ENCODE measurements around the gene TMEM37.

Gene TMEM37

DNA sequence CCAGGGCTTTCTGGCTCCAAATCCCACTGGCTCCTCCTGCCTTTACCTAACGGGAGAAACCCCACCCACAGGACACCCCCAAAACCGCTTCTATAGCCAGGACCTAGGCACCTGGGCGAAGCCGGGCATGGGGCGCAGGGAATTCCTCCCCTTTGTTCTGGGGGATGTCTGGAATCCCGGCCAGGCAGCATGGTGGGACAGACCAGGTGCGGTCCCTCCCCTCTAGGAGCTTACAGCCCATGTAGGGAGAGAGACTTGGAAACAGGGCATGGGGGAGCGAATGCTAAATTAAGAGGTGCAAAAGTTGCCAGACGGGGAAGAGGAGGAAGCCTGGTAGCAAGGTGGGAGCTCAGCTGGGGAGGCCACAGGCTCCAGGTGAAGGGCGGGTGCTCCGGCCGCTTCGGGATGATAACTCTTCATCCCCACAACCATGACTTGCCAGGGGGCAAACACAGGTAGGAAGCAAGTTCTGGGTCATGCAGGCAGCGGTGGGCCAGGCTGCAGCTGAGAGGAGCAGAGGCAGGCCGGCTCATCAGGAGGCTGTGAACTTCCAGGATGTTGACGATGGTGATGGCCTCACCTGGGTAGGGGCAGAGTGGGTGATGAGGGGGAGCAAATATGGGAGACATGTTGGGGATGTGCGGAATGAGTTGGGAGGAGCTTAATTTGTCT lies 1.3 kb downstream of the TMEM37 start:
- TF ChIP-seq, protein P1, sequence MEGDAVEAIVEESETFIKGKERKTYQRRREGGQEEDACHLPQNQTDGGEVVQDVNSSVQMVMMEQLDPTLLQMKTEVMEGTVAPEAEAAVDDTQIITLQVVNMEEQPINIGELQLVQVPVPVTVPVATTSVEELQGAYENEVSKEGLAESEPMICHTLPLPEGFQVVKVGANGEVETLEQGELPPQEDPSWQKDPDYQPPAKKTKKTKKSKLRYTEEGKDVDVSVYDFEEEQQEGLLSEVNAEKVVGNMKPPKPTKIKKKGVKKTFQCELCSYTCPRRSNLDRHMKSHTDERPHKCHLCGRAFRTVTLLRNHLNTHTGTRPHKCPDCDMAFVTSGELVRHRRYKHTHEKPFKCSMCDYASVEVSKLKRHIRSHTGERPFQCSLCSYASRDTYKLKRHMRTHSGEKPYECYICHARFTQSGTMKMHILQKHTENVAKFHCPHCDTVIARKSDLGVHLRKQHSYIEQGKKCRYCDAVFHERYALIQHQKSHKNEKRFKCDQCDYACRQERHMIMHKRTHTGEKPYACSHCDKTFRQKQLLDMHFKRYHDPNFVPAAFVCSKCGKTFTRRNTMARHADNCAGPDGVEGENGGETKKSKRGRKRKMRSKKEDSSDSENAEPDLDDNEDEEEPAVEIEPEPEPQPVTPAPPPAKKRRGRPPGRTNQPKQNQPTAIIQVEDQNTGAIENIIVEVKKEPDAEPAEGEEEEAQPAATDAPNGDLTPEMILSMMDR (IDR thresholded peaks at IDR 0.05; ENCODE audit: control insufficient read depth, extremely low read depth, insufficient read depth), result no peak
- no peak overlapping the region for H3K4me3 ChIP-seq (ENCODE audit: low read depth, low read length)
- no peak for DNase-seq (ENCODE audit: low read depth)

DNA sequence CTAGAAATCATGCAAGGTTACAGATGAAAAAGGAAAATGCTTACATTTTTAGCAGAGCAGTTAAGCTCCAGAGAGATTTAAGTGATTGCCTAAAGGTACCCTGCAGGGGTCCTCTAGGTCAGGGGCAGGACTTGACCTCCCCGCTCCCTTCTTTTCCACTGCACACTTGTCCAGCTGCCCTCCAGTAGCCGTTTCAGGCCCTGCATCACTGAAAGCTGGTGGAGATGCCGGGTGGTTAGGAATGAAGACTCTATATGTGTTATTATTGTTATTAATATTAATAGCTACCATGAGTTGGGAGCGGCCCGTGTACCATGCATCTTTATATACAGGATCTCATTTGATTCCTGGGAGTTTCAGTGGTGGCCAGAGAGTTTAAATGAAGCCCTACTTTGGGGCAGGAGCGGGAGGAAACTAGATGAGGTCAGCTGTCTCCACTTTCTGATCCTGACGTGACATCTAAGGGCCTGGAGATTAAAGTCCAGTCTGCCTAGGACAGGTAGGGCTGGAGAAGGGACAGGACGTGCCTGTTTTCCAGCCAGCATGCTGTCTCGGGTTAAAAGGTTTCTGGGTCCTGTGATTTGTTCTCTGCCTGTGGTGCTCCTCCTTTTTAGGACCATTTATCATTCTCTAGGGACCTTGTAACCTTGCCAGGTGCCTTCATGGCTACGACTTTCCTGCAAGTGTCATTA lies 2.1 kb downstream of the TMEM37 start:
- no peak overlapping the region for H3K4me3 ChIP-seq (ENCODE audit: low read depth, low read length)
- DNase-seq (ENCODE audit: low read depth), result no peak
- TF ChIP-seq, protein P1 (IDR thresholded peaks at IDR 0.05; ENCODE audit: control insufficient read depth, extremely low read depth, insufficient read depth), result no peak

DNA sequence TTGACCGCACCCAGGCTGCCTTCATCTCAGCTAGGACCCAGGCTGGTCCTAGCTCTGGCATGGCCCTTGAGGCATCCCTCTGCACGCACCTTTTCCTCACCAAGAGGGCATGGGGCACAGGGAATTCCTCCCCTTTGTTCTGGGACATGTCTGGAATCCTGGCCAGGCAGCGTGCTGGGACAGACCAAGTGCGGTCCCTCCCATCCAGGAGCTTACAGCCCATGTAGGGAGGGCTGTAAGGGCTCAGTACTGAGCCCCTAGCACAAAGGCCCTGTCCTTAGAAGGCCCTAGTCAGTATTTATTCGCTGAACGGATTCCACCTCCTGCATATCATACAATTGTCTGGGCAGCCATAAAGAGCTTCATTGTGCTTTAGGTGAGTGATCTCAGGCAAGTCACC lies 3.0 kb downstream of the TMEM37 start:
- no peak for DNase-seq (ENCODE audit: low read depth)
- no peak overlapping the region for H3K4me3 ChIP-seq (ENCODE audit: low read depth, low read length)
- TF ChIP-seq, protein P1 (IDR thresholded peaks at IDR 0.05; ENCODE audit: control insufficient read depth, extremely low read depth, insufficient read depth), result no peak

DNA sequence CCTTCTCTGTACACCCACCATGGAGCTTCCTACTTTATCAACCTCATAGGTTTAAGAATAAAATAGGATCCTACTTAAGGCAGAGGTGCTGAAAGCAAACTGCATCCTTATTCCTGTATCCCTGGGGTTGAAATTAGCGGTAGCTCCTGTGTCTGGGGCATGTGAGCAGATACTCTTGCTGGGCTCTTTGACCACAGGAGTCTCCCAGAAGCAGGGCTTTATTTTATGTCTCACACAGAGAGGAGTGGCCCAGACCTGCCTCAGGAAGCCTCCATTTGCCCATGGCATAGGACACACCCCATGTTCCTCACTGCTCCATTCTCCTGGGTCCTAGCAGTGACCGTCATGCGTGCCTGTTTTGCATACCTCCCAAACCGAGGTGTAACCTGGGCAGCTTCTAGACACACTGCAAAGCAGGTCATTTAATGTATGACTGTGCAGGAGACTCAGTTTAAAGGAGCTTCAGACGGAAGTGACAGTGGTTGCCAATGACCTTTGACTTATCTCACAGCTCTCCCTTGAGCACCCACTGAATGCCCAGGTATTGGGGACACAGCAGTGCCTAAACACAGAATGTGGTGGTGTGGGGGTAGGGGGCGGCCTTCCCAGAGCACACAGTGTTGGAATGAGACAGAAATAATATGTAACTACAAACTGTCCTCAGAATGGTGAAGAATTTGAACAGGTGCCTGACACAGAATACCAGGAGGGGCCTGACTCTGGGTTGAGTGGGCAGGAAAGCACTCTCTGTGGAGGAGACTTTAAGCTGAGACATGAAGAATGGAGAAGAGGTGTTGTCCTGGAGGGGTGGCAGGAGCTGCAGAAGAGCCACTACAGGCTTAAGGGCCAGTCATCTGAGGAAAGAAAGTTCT lies 3.7 kb downstream of the TMEM37 start:
- no peak overlapping the region for H3K4me3 ChIP-seq (ENCODE audit: low read depth, low read length)
- TF ChIP-seq, protein P1 (IDR thresholded peaks at IDR 0.05; ENCODE audit: control insufficient read depth, extremely low read depth, insufficient read depth), result no peak
- no peak for DNase-seq (ENCODE audit: low read depth)

DNA sequence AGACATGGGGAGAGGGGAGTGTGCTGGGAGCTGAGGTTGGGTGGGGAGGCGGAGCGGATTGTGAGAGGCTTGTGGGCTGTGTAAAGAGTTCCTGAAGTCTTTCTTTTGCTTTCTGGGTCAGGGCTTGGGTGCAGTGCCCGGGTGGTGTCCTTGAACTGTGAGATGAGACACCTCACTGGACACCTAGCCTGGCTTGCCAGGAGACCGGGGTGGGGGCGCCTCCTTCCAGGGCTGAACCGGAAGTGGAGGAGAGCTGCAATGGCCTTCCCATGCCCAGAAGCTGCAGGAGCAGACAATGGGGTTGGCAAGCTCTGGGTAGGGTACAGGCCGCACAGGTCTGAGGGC lies 4.3 kb downstream of the TMEM37 start:
- TF ChIP-seq, protein P1 (IDR thresholded peaks at IDR 0.05; ENCODE audit: control insufficient read depth, extremely low read depth, insufficient read depth), result no peak
- no peak for DNase-seq (ENCODE audit: low read depth)
- no peak overlapping the region for H3K4me3 ChIP-seq (ENCODE audit: low read depth, low read length)

DNA sequence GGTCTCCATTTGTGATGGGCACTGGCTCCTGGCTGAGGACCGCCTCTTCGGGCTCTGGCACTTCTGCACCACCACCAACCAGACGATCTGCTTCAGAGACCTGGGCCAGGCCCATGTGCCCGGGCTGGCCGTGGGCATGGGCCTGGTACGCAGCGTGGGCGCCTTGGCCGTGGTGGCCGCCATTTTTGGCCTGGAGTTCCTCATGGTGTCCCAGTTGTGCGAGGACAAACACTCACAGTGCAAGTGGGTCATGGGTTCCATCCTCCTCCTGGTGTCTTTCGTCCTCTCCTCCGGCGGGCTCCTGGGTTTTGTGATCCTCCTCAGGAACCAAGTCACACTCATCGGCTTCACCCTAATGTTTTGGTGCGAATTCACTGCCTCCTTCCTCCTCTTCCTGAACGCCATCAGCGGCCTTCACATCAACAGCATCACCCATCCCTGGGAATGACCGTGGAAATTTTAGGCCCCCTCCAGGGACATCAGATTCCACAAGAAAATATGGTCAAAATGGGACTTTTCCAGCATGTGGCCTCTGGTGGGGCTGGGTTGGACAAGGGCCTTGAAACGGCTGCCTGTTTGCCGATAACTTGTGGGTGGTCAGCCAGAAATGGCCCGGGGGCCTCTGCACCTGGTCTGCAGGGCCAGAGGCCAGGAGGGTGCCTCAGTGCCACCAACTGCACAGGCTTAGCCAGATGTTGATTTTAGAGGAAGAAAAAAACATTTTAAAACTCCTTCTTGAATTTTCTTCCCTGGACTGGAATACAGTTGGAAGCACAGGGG lies 5.5 kb downstream of the TMEM37 start:
- TF ChIP-seq, protein P1 (IDR thresholded peaks at IDR 0.05; ENCODE audit: control insufficient read depth, extremely low read depth, insufficient read depth), result no peak
- H3K4me3 ChIP-seq (ENCODE audit: low read depth, low read length), result no peak overlapping the region
- DNase-seq (ENCODE audit: low read depth), result no peak

Measured in LNCaP clone FGC (cell line).